Measurements from ENCODE around the gene GALNT6.
"Not testable (repeated sequence)": the region's sequence is repeated elsewhere in the genome, so short reads cannot be mapped to it uniquely, and the experiment has no call there.

GALNT6 gene

DNA sequence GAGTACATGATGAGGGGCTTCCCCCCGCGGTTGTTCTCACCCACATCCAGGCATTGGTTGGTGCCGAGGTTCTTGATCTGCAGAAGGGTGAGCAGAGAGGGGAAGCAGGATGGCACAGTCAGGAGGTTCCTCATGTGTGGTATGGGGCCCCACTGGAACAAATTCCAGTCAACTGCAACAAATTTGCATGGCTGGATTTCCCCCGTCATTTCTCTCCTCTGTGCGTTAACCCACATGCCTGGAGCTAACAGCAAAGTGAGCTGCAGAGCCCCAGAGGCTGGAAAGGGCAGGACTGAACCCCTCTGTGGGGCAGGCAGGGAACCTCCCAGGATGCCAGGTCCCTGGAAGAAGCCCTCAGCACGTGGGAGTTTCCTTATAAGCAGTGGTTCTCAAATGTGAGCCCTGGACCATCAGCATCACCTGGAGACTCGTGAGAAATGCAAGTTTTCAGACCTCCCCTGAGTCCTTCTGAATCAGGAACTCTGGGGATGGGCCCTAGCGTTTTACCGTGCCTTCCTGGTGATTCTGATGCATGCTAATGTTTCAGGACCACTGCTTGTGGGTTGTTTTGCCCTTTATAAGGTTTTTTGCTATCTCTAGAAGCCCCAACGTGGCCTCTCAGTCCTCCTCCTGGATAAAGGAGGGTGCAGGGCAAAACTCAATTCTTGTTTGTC lies 33.7 kb downstream of the GALNT6 start:
- DNase-seq (ENCODE audit: low spot score), result no peak

DNA sequence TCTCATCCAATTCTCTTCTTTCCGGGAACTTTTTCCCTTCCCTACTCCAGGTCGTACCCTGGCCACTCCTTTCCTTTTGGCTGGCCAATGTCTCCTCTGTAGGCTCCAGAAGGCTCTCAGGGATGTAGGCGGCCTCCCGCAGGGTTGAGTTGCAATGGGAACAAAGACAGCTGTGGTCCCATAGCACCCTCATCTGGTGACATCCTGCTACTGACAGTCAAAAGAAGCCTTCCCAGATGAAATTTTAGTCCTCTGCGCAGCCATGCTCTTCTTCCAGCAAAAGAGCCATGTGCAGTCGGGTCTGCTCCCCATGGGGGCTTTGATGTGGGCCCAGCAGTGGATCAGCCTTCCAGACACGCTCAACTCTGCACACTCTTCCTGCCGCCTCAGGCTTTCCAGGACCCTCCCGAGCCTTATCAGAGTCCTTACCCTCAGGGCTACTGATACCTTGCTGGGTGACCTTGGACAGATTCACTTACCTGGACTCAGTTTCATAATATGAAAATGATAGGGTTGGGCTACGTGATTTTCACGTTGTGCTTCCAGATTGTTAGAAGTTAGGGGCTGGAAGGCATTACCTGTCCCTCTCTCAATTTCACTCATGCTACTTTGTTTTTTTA lies 39.2 kb downstream of the GALNT6 start:
- no peak for DNase-seq (ENCODE audit: low spot score)

DNA sequence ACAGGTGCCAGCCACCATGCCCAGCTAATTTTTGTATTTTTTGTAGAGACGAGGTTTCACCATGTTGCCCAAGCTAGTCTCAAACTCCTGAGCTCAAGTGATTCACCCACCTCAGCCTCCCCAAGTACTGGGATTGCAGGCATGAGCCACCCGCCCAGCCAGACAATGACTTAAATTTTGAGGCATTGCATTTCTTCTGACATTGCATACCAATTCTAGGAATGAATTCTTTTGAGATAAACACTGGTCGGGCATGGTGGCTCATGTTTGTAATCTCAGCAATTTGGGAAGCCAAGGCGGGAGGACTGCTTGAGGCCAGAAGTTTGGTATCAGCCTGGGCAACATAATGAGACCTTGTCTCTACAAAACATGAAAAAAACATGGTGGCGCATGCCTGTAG lies 42.2 kb downstream of the GALNT6 start:
- DNase-seq (ENCODE audit: low spot score), result no peak

GRCh38 chr12:51348116-51348515 lies 43.1 kb downstream of the GALNT6 start:
- DNase-seq (ENCODE audit: low spot score), result no peak

GRCh38 chr12:51346581-51346980 lies 44.6 kb downstream of the GALNT6 start, which contains the start of gene CELA1:
CELA1 (minus strand) TSS chr12:51346679; CDS start chr12:51346638, 41 bp downstream.
- no peak for DNase-seq (ENCODE audit: low spot score)

DNA sequence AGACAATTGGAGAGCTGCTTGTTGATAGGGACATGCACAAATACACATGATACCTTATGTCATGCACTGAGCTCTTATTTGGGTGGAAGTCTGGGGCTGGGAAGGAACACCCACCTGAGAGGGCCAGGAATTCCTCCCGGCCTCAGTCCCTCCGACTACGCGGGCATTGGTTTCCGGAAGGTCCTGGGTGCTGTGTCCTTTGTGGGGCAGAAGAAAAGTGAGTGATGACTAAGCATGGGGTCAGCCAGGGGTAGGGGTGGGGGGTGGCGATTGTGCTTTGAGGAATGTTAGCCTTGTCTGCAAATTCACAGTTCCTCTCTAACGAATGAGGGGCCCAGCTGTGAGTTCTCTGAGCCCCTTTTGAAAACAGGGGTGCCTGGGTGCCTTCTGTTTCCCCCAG lies 45.5 kb downstream of the GALNT6 start:
- DNase-seq (ENCODE audit: low spot score), result no peak

- no peak for DNase-seq (ENCODE audit: low spot score)
These were observed 48.0 kb downstream of the GALNT6 start for GRCh38 chr12:51343201-51343600.

GRCh38 chr12:51342416-51342815 lies 48.8 kb downstream of the GALNT6 start:
- DNase-seq (ENCODE audit: low spot score), result no peak

DNA sequence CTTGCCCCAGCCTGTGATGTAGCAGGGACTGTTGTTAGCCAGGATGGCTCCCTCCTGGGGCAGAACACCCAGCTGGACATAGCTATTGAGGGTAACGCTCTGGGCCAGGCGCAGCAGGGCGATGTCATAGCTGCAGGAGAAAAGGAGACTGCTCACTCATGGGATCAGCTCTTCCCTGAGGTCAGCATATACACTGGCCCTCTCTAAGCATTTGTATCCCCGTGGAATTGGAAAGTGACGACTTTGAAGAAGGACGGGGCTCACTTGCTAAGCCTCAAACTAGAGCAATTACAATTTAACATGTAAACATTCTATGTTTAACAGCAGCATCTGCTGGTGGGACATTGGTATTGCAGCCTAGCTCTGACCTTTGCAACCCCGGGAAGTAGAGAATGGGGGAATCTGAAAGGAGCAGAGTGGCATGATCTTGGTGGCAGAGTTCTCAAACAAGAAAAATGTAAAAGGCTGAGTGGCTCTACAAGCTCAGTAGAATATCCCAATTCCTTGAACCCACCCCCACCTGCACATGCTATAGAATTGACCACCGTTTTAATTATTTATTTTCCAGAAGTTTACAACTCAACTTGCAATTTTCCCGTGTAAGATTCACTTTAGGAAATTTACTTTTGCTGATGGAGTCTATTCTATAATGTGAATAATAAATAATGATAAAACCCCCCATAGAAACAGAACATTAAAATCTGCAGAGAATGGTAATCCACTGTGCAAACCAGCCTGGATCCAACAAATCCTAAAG lies 49.8 kb downstream of the GALNT6 start:
- DNase-seq (ENCODE audit: low spot score), result peak; percentile 73

DNA sequence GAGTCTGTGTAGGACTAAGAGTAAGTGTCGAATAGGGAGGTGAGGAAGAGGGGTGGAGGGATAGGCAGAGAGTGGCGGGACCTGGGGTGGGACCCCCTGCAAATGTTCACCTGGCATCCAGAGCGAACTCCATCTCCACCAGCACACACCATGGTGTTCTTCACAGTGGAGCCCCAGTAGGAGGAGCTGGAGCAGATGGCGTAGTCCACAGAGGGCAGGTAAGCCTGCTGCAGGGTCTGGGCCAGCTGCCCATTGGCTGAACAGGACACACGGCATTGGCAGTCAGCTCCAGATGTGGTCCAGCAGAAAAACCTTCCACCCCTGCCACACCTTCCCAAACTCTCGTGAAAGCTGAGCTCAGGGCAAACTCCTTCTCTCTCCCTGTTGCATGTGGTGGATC lies 51.5 kb downstream of the GALNT6 start:
- DNase-seq (ENCODE audit: low spot score), result no peak

GRCh38 chr12:51337336-51337735 lies 53.9 kb downstream of the GALNT6 start:
- DNase-seq (ENCODE audit: low spot score), result not testable (repeated sequence)

DNA sequence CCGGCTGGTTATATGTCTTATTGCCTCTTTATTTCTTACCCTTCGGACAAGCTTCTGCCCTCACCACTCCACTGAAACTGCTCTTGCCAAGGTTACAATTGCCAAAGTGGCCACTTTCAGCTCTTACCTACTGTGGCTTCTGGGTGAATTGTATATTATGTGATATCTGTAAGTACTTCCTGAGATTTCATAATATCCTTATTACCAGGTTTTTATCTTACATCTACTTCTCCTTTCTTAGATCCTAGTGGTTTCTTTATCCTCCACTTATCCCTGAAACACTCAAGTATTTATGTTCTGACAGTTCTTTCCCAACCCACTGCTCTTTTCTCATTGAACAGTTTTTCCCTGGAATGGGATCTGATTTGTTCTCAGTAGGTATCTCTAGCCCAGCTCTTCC lies 55.3 kb downstream of the GALNT6 start:
- DNase-seq (ENCODE audit: low spot score), result no peak

DNA sequence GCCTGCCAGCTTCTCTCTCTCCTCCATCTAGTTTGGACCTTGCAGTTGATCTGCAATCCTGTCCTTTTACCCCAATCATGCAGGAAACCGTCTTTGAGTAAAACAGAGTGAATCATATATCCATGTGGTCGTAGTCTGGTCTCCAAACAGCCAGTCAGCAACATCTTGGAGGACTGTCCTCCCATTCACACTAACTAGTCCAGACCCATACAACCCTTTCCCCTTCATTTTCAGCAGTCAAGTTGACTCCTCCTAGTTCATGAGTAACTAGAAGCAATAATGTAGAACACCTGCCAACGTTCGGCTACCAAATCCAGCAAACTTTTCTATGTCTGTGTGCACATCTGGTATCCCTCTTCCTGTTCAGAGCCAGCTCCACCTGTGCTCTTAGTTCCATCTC lies 56.4 kb downstream of the GALNT6 start:
- DNase-seq (ENCODE audit: low spot score), result no peak

DNA sequence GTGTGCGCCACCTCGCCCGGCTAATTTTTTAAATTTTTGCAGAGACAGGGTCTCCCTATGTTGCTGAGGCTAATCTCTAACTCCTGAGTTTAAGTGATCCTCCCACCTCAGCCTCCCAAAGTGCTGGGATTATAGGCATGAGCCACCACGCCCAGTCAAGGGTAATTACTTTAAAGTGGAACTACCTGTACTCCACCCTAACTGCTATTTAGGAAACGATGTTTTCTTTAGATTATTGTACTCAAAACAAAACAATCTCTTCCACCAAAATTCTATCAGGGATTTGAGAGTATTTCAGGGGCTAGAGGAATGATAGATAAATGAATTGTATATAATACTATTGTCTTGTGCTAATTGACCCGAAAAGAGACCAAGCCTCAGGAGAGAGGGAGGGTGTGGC lies 57.7 kb downstream of the GALNT6 start:
- no peak for DNase-seq (ENCODE audit: low spot score)

- DNase-seq (ENCODE audit: low spot score), result no peak
These were observed 61.0 kb downstream of the GALNT6 start for GRCh38 chr12:51330186-51330585.

GRCh38 chr12:51329742-51330141 lies 61.5 kb downstream of the GALNT6 start:
- no peak for DNase-seq (ENCODE audit: low spot score)

DNA sequence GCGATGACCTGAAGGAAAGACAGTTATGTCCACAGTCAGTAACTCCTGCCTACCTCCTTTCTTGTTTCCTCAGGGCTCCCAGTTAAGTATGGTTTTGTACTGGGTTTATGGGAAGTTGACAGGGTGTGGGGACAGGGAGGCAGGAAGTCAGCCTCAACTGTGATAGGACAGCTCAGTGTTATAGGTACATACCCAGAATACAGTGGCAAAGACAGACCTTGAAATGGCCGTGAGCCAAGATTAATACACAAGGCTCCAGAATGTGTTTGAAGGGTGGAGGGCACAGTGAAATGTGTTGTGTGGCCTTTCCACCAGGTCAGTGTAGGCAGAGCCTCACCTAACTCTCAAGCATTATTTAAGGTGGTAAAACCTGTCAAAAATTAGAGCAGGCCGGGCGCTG lies 62.6 kb downstream of the GALNT6 start:
- no peak for DNase-seq (ENCODE audit: low spot score)

- no peak for DNase-seq (ENCODE audit: low spot score)
These were observed 64.3 kb downstream of the GALNT6 start for GRCh38 chr12:51326698-51327439.

DNA sequence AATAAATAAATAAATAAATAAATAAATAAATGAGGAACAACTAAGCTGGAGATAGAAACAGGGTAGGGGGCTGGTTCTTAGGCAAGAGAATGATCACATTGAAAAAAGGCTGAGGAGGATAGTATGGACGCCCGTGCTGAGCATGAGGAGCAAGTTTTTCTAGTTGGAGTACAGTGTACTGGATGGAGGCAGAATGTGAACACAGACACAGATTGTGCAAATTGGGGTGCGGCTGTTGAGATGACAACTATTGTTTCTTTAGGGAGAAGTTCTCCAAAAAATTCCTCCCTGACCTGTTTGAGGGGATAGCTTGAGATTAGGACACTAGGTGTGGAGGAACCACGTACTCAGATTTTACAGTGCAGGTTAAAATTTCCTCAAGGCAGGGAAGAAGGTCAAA lies 66.3 kb downstream of the GALNT6 start:
- no peak for DNase-seq (ENCODE audit: low spot score)

DNA sequence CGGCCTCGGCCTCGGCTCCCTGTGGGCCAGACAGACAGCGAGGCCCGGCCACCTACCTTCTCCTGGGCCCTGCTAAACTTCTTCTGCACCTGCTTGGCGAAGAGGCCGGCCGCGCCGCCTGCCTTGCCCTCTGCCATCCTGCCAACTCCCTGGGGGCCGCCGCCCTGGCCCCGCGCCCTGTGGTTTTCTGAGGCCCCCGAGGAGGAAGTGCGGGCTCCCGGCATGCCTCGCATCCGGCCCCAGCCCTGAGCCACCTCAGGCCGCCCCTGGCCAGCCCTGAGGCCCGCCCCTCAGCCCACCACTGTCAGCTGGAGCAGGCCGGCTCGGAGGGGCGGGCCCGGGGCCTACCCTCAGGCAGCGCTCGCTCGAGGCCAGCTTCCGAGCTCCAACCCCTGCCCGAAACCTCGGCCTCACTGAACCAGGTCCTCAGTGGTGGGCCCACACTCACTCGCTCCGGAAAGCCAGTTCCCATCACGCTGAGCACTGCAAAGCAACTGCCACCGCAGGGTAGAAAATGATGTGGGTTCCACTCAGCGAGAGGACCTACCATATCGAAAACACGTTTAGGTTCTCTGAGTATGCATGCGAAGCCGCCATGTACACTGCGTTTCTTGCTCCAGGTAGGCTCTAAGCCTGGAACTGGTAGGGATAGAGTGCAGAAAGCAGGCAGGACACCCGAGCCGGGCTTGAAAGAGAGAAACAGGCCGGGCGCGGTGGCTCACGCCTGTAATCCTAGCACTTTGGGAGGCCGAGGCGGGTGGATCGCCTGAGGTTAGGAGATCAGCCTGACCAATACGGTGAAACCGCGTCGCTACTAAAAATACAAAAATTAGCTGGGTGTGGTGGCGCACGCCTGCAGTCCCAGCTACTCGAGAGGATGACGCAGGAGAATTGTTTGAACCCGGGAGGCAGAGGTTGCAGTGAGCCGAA lies 67.0 kb downstream of the GALNT6 start, which contains the start of gene BIN2:
Gene BIN2, minus strand, starts transcription at position 209 of the 930 bp plus-strand sequence. Its CDS starts 72 bp downstream, at position 137.
- no peak for DNase-seq (ENCODE audit: low spot score)

DNA sequence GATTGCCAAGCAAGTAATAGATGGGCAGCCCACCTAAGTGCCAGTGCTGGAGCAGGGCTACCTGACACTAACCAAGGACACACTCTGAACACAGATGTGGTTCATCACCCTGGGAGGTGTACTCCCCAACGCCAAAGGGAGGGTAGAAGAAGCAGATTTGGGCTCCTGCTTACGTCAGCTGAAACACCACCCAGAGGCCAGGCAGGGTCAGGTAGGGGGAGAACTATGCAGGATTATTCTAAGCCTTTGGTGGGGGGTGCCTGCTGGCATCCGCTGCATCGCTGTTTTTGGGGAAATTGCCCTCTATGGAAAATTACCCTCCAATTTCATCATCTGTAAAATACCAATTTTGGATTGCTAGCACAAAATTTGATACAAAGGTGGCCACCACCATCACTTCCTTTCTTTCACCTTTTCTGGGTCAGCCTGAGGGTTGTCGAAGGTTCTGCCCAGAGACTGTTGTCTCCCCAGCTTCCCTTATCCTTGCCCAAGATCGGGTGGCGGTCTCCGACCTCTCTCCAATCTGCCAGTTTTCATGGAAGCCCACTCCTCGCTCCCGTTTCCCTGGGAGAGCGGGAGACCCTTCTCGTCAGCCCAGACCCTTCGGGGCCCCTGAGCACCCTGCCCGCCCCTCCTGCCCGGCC lies 67.8 kb downstream of the GALNT6 start:
- DNase-seq (ENCODE audit: low spot score), result no peak
